Measurements from ENCODE around the gene GRM8.

DNA sequence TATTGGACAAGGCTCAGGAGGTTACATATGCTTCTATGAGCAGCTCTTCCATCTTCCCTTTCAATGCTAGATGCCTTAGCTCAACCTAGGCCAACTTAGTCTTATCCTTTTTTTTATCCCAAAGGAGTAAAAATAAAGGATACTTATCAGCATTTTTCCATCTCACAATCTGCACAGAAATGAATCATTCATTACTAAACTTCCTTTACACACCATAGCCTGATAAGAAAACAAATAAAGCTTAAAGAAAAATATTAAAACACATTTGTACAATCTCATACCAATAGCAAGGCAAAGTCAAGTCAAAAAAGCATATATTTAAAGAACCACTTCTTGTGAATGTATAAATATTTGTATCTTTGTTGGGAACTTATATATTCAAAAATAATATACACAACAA is 407.4 kb downstream of the GRM8 start:
- TF ChIP-seq MYB (IDR thresholded peaks at IDR 0.05; ENCODE audit: borderline replicate concordance, low read depth, low read length) (no peak), POLR2A (IDR thresholded peaks at IDR 0.05; ENCODE audit: low read depth, low read length) (no peak), JUNB (IDR thresholded peaks at IDR 0.05) (no peak), ZNF207 (IDR thresholded peaks at IDR 0.05; ENCODE audit: borderline replicate concordance) (no peak)
- TF ChIP-seq, protein P1, sequence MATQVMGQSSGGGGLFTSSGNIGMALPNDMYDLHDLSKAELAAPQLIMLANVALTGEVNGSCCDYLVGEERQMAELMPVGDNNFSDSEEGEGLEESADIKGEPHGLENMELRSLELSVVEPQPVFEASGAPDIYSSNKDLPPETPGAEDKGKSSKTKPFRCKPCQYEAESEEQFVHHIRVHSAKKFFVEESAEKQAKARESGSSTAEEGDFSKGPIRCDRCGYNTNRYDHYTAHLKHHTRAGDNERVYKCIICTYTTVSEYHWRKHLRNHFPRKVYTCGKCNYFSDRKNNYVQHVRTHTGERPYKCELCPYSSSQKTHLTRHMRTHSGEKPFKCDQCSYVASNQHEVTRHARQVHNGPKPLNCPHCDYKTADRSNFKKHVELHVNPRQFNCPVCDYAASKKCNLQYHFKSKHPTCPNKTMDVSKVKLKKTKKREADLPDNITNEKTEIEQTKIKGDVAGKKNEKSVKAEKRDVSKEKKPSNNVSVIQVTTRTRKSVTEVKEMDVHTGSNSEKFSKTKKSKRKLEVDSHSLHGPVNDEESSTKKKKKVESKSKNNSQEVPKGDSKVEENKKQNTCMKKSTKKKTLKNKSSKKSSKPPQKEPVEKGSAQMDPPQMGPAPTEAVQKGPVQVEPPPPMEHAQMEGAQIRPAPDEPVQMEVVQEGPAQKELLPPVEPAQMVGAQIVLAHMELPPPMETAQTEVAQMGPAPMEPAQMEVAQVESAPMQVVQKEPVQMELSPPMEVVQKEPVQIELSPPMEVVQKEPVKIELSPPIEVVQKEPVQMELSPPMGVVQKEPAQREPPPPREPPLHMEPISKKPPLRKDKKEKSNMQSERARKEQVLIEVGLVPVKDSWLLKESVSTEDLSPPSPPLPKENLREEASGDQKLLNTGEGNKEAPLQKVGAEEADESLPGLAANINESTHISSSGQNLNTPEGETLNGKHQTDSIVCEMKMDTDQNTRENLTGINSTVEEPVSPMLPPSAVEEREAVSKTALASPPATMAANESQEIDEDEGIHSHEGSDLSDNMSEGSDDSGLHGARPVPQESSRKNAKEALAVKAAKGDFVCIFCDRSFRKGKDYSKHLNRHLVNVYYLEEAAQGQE (IDR thresholded peaks at IDR 0.05; ENCODE audit: low read depth, low read length) = no peak

Data from GM12878 (cell line).